Measurements from ENCODE around the gene MGAT4C. TPM values are rescaled to one million over a fixed set of nuclear protein-coding genes. Genes with fewer than 3 reads are reported as not detected.

The MGAT4C gene
- total RNA-seq, 2 donors from 2014 or later: 4.2 to 4.9 TPM

DNA sequence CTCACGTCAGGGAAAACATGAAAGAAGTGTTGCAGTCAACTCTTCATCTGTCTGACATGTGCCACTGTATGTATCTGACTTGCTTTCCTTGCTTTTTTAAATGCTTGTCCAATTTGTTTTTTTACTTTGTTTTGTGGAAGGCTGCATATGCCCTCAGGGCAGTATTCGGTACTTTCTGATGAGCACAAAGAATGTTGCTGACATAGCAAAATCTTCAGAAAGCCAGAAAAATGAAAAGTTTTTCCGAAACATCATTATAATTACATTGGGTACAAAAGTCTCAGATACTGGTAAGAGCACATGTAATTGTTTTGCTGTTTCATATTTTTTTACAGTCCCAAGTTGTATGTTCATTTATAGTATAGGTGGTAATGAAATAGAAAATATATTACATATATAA, 237.8 kb downstream of the MGAT4C start:
- intact Hi-C loops (cut with DNase I): no loop called here
- DNase-seq (no peak), ATAC-seq (no peak)

DNA sequence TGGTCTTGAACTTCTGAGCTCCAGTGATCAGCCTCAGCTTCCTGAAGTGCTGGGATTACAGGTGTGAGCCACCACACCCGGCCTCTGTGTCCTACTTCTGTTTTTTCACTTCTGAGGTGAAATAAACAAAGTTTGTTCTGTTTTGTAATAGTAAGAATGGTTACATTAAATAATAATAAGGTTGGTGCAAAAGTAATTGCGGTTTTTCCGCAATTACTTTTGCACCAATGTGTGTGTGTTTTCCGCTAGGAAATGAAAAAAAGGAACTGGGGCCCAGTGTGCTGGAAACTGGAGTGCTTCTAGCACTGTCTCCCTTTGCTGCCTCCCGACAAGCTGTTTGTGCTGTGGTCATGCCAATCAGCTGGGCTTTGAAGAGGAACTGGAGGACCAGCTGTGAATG, 241.2 kb downstream of the MGAT4C start:
- DNase-seq (no peak), ATAC-seq (no peak)
- intact Hi-C loops (cut with DNase I): no loop called here

DNA sequence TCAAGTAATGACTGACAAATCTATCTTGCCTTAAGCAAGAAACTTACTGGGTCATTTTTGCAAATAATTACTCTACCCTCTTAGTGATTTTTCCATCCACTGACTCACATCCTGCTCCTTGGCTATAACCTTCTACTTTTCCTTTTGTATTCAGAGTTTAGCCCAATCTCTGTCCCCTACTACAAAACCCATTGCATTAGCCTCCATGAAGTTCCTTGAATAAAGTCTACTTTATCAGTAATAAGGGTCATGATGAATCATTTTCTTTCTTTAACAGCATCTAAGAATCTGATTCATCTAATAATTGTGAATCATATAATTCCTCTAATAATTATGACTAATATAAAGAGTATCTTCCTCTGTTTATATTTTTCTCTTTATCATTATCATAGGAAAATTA, 249.5 kb downstream of the MGAT4C start:
- DNase-seq (no peak), ATAC-seq (no peak)
- intact Hi-C loops (cut with DNase I): no loop called here

DNA sequence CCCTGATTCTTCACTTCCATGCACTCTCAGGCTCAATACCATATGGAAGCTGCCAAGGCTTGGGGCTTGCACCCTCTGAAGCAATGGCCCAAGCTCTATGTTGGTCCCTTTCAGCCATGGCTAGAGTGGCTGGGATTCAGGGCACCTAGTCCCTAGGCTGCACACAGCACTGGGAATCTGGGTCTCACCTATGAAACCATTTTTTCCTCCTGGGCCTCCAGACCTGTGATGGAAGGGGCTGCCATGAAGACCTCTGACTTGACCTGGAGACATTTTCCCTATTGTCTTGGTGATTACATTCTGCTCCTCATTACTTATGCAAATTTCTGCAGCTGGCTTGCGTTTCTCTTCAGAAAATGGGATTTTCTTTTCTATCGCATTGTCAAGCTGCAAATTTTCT, 258.1 kb downstream of the MGAT4C start:
- DNase-seq: no peak
- ATAC-seq: no peak
- intact Hi-C loops (cut with DNase I): no loop called here

DNA sequence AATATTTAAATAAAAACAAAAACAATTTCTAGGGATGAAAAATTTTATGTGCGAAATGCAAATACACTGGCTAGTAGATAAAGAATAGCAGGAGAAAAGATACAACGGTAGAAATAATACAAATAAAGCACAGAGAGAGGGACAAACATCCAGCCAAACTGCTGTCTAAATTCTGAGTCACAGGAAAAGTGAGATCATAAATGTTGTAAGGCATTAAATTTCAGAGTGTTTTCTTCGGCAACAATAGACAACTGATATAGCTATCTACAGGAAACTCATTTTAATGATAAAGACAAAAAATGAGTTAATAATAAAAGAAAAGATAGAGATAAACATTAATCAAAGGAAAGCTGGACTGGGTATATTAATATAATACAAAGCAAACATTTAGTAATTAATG, 259.9 kb downstream of the MGAT4C start:
- intact Hi-C loops (cut with DNase I): no loop called here
- no peak for ATAC-seq

DNA sequence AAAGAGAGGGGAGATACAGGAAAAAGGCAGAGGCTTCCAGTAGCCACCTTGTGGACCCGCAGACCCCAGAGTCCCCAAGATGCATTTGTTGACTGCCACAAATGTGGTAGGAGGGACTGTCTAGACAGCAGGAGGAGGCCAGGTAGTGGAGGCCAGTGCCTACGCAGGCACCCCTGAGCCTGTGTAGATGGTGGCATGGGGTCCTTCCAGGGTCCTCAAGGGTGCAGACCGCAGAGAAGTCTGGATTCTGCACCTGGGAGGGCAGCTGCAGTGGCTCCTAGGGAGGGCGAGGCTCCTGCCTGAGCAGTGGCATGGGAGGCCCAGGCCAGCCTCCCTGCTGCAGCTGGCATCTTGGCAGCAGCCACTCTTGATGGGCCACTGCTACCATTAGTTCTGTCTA, 262.4 kb downstream of the MGAT4C start:
- DNase-seq: no peak
- no peak for ATAC-seq
- intact Hi-C loops (cut with DNase I): no loop called here

More for the DNA sequence above, 259.9 kb downstream of the MGAT4C start:
- DNase-seq: no peak

DNA sequence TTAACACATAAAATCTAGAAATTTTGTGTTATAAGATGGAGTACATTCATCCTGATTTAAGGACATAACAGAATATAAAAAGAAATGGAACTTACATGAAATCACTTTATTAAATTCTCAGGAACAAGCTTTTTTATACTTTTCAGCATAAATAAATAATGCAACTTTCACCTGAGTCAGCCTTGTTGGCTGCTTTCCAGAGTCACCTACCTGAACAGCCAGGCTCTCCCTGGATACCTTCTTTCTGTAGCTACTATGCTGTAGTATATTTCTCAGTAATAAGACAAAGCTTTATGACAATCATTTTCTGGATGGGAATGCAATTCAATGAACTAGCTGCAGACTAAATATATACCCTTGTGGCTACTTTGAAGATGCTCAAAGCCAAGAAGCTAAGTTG, 270.2 kb downstream of the MGAT4C start:
- ATAC-seq (no peak), DNase-seq (no peak)
- intact Hi-C loops (cut with DNase I): no loop called here

DNA sequence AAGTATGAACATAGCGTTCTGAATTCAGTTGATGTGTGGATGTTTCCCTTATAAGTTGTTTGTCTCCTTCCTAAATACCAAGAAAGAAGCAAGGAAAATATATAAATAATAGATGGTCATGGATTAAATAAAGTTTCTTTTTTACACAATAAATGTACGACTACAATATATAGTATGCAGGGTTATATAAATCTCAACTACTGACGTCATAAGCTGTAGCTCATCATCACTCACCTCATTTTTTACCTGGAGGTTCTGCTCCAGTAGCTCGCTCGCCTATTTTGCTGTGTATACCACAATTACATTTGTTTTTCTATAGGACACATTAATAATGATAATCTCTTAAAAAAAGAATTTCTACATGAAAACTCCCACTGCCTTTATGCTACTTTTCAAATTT, 272.6 kb downstream of the MGAT4C start:
- DNase-seq (no peak), ATAC-seq (no peak)
- intact Hi-C loops (cut with DNase I): no loop called here

DNA sequence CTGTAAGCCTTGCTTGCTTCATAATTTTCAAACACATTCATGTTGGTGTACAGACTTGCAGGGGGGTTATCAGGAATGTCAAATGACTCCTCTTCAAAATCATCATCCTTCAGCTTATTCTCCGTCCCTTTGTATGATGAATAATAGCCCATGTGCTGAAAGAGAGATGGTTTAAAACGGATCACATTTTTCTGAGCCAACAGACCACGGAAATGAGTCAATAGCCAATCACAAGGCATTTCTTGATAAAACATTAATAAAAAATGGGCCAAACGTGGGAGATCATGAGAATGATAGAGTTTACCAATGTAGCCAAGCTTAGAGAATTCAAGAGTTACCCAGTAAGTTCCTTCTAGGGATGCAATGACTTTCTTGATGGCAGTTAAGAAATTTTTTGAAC, 276.6 kb downstream of the MGAT4C start:
- ATAC-seq (no peak), DNase-seq (no peak)
- intact Hi-C loops (cut with DNase I): no loop called here

DNA sequence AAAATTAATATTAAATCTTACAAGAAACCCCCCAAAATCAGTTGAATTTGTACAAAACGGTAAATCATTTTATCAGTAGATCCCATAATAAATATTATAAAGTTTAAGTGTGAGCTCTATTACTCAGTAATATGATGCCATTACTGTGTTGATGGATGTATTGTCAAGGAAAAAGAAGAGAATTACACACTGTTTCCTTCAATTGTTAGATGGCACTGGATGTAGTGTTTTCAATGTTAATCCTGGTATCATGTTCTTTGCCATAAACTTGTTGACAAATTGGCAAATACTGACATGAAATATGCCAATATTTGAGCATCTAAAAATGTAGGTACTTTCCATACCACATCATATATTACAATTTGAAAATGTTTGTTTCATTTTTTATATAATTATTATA, 280.5 kb downstream of the MGAT4C start:
- no peak for ATAC-seq
- DNase-seq: no peak
- intact Hi-C loops (cut with DNase I): no loop called here

DNA sequence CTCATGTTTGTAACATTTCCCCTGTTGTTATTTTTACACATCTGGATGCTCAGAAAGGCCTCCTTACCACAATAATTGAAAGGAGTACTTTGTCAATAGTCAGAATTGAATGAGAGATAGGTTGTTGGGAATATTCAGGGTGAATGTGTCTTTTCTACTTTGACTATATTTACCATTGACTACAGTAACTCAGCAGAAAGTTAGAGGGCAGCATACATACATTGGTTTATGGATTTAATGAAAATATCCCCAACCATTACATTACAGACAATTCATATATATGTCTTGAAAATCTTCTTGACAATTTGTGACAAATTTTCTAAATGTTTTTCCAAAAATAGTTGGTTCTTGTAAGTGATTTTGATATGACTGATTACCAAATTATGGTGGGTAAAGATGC, 284.4 kb downstream of the MGAT4C start:
- DNase-seq (no peak), ATAC-seq (no peak)
- intact Hi-C loops (cut with DNase I): no loop called here

DNA sequence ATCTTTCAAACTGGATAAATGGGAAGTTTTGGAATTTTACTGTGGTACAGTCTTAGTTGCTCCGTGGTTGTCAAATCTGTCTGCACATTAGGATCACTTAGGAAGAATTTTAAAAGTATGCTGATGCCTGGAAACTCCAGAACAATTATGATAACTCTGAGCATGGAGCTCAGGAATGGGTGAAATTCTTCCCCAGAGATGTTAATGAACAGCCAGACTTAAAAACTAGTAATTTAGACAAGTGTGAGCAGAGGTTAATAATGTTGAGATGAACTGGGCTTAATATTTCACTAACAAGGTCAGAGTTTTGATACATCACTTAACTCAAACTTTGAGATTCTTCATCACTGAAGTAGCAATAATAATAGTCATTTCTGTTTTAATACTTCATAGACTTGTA, 287.6 kb downstream of the MGAT4C start:
- ATAC-seq (no peak), DNase-seq (no peak)
- intact Hi-C loops (cut with DNase I): no loop called here

DNA sequence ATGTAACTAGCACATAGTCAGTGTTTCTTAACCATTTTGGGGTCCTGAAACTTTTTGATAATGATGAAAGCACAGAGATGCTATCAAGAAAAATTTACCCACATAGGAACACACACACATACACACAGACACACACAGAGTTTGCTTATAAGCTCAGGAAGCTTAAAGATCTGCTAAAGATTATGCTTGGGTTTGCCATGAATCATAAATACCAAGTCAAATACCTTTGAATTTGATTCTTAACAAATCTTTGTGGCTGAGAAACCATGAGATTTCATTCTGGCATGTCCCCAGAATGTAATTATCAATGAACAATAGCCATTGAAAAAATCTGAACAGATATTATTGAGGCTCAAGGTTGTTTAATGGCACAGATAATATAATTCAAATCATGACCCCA, 292.9 kb downstream of the MGAT4C start:
- DNase-seq (no peak), ATAC-seq (no peak)
- intact Hi-C loops (cut with DNase I): no loop called here

DNA sequence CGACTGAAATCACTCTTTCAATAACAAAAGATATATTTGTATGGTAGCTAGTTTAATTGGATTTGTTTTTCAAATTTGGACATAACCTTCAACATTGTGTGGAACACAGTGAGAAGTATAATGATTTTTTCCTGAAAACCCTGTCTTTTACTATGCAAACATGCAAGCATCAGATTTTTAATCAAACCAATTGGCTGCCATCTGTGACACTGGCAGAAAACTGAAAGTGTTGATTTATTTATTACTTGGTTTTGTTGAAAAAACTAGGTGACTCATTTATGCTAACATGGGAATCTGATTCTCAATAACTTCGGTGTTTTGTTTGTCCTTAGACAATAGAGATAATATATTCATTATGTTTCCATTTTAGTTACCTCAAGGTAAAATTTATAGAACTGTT, 300.1 kb downstream of the MGAT4C start:
- no peak for ATAC-seq
- no peak for DNase-seq
- intact Hi-C loops (cut with DNase I): no loop called here

DNA sequence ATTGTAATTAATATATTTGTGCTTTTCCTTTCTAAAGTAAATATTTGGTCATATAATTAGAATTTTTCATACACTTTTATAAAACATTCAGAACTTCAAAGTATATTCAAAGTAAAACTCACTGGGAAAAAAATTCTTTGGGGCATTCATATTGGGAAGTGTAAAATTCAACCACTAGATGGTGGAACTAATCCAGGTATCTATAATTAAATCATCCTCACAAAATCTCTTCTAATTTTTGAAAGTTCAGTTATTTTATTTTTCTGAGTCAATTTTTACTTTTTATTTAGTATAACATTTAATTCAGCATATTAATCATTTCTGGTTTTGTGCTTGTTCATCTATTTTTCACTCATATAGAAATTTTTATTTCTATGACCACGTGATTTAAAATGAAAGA, 301.1 kb downstream of the MGAT4C start:
- DNase-seq (no peak), ATAC-seq (no peak)
- intact Hi-C loops (cut with DNase I): no loop called here

DNA sequence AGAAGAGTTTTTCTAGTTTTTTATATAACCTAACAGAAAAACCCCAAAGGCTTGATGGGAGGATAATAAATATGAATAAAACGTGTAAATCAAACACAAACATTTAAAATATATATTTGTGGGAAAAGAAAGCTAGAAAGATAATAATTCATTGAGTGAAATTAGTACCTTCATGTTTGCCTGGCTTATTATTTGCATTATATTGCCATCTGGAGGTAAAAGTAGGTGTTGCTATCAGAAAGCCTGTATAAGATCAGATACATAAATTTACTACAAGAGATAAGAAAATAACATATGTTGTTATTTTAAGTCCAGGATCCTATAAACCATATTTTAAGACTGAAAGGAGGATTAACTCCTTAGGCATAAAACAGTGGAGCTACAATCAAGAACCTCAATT, 304.4 kb downstream of the MGAT4C start:
- no peak for ATAC-seq
- no peak for DNase-seq
- intact Hi-C loops (cut with DNase I): no loop called here

DNA sequence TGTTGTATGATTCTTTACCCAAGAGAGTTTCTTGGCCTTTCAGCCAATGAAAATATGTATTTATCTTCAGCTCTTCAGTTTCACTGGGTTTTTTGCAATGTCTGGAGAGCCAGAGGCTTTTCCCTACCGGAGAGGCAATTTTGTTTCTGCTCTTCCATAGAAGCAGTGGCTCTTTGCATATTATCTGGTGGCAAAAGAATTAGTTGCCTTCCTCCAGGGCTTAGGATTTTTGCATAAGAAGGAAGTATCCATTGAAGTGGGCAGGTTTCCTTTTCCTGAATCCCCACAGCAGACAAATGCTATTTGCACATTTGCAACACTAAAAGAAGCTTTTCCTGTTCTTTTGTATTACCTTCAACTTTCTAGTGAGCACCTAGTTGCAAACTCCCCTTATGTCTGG, 306.9 kb downstream of the MGAT4C start:
- no peak for DNase-seq
- intact Hi-C loops (cut with DNase I): no loop called here
- ATAC-seq: no peak

DNA sequence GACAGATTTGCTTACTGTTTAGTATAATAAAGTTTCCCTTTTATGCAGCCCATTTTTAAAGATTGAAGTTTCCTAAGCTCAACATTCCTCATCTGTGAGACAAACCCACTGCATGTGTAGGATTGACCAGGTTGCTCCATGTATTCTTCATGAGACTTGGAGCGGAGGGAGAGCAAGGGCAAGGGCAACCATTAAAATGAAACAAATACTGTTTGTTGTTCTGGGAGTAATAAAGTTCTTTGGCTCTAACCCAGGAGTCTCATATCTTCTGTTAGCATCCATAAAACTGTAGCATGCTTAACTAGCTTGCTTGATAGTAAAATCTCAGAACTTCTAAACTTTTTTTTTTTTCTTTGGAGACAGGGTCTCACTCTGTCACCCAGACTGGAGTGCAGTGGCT, 307.9 kb downstream of the MGAT4C start:
- DNase-seq (no peak), ATAC-seq (no peak)
- intact Hi-C loops (cut with DNase I): no loop called here

DNA sequence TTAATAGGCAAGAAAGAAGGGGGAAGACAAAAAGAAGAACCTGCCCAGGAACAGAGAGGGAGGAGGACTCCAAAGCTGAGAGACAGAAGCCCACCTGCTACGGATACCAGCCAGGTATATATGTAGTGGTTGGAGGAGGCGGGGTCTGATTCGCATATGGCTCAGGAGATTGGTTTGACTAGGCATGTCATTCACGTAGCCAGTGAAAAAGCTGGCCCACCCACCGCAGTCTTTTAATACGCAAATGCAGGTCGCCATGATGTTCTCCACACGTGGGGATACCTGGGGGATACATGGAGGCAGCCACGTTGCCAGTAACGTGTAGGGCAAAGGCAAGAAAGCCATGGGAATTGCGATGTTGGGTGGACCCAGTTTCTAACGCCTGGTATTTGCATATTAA, 308.9 kb downstream of the MGAT4C start:
- intact Hi-C loops (cut with DNase I): no loop called here
- ATAC-seq (no peak), DNase-seq (no peak)

DNA sequence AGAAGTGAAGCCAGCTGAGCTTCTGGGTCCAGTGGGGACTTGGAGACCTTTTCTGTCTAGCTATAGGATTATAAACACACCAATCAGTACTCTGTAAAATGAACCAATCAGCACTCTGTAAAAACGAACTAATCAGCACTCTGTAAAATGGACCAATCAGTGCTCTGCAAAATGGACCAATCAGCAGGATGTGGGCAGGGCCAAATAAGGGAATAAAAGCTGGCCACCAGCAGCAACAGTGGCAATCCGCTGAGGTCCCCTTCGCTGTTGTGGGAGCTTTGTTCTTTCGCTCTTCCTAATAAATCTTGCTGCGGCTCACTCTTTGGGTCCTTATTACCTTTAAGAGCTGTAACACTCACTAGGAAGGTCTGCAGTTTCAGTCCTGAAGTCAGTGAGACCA, 309.8 kb downstream of the MGAT4C start:
- DNase-seq (no peak), ATAC-seq (no peak)
- intact Hi-C loops (cut with DNase I): no loop called here

DNA sequence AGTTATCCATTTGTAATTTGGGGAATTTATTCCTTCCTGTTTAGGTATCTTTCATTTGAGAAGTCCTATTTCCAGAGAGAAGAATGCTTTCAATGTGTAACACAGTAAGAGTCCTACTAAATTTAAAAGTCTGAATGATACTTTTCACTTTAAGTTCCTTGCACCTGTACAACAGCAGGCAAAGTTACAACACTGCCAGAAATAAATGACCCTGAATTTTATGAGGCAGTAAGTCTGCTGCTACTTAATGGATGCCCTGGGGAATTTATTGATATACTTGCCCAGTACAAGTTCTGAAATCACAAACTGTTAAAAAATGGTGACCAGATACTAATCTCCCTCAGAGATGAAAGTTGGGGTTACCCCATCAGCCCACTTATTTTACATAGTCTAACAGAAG, 329.0 kb downstream of the MGAT4C start:
- DNase-seq (no peak), ATAC-seq (no peak)
- intact Hi-C loops (cut with DNase I): loop anchor here (10.0 kb wide), 2 partner anchors 462 to 1918 kb away; no protein-coding TSS in a partner anchor

DNA sequence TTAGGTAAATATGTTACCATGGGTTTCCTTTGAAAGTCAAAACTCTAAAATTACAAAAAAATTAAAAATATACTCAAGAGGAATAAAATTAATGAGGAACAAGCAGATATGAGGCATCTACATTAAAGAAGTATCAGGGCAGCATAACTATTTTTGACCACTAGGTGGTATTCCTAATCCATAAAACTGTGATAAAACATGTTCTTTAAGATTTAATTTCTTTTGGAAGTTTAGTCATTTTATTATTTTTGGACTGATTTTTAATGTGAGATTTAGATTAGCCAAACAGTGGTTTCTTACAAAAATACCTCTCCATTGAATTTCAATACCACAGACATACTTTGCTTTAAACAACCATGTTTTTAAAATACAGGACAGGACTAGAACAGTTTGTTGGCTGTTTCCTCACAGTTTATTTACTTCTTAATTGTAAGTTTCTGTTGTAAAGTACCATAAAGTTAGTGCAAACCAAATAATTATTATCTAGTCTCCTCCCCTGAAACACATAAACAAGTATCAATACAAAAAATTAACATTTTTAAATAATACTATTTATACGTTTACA, 332.3 kb downstream of the MGAT4C start:
- intact Hi-C loops (cut with DNase I): loop anchor here (5.0 to 10.0 kb wide), 3 partner anchors 457 to 1921 kb away; no protein-coding TSS in a partner anchor
- DNase-seq (no peak), ATAC-seq (no peak)

All from left cardiac atrium (tissue), 4 donors.